HCT116 (cell line): ENCODE results near the gene ACSL6. TPM values are rescaled to one million over a fixed set of nuclear protein-coding genes. Genes with fewer than 3 reads are reported as not detected.

Source experiments
- ATAC-seq: fragments of 200-7000 bp; cut with Tn5 transposase; 2 replicates; pipeline ENCODE4 v1.9.1; 2020; ENCODE audit warnings: mild to moderate bottlenecking, moderate library complexity
- BruUV-seq: library from RNA; stranded (reverse); fragments of 400-500 nt; replicated peaks from 2 replicates; lab custom pipeline; 2021; lab: Mats Ljungman, UMichigan
- CTCF ChIA-PET: fragments of 300-600 bp; sonication (Branson Sonifier 250); formaldehyde crosslinking; loops from one replicate; lab custom pipeline; 2021; ENCODE audit warnings: antibody characterized with exemption; lab: Charles Lee
- POLR2A ChIA-PET: fragments of 300-600, 350-600 bp; sonication (Branson Sonifier 250); formaldehyde crosslinking; loops from one replicate; lab custom pipeline; 2021; ENCODE audit warnings: antibody characterized with exemption; lab: Charles Lee
- RAD21 ChIA-PET, 2 experiments: fragments of 300-600 bp; sonication (Branson Sonifier 250); formaldehyde crosslinking; loops; one replicate each; lab custom pipeline; 2023; ENCODE audit warnings: low total read pairs in 2 of 2; ENCODE audit not compliant: uncharacterized antibody in 2 of 2, unreplicated experiment in 2 of 2, low non-redundant PET in 1 of 2; lab: Charles Lee
- DNase-seq: peaks from one replicate; pipeline ENCODE4 v3.0.0-alpha.2; 2010; ENCODE audit warnings: low read depth, low spot score
- H2AFZ ChIP-seq: fragments of 200-600 bp; shearing (Covaris generic), sonication (generic); 2 replicates; pipeline ENCODE4 v1.6.1; 2017; ENCODE audit warnings: low read depth, mixed run types, mixed read lengths, antibody characterized with exemption, low read length; ENCODE audit not compliant: poor library complexity, severe bottlenecking
- H3K27ac ChIP-seq: 2 replicates; pipeline ENCODE4 v1.5.1; 2012; ENCODE audit warnings: low read depth, low read length
- H3K27me3 ChIP-seq: fragments of 200-600 bp; sonication (generic); 2 replicates; pipeline ENCODE4 v1.6.1; 2016; ENCODE audit warnings: mixed run types, low read length, mixed read lengths; ENCODE audit not compliant: insufficient read depth
- H3K36me3 ChIP-seq, 2 experiments: fragments of 200-500 bp in 1 of 2; fragments of 200-600 bp in 1 of 2; sonication (Bioruptor generic) in 1 of 2; sonication (generic) in 1 of 2; 2 replicates each; pipeline versions ENCODE4 v1.5.1 to v1.6.1; 2014 to 2016; ENCODE audit warnings: low read length in 2 of 2, inconsistent platforms in 1 of 2, mixed read lengths in 1 of 2, mixed run types in 1 of 2; ENCODE audit not compliant: insufficient read depth in 2 of 2, control insufficient read depth in 1 of 2
- H3K4me1 ChIP-seq, 2 experiments: fragments of 200-600 bp in 1 of 2; sonication (generic) in 1 of 2; 2 replicates each; pipeline versions ENCODE4 v1.5.1 to v1.6.1; 2012 to 2017; ENCODE audit warnings: low read length in 2 of 2, inconsistent platforms in 1 of 2, mild to moderate bottlenecking in 1 of 2, mixed read lengths in 1 of 2, mixed run types in 1 of 2, moderate library complexity in 1 of 2; ENCODE audit not compliant: insufficient read depth in 2 of 2, control insufficient read depth in 1 of 2
- H3K4me2 ChIP-seq: fragments of 200-600 bp; sonication (generic); 2 replicates; pipeline ENCODE4 v1.6.1; 2017; ENCODE audit warnings: mixed run types, low read length, mixed read lengths
- H3K4me3 ChIP-seq, 2 experiments: fragments of 200-600 bp in 1 of 2; sonication (generic) in 1 of 2; replicated peaks in 1 of 2; 2 replicates each; pipeline ENCODE4 v1.5.1; 2011 to 2016; ENCODE audit warnings: low read length in 2 of 2, control low read depth in 1 of 2, low read depth in 1 of 2, mild to moderate bottlenecking in 1 of 2, mixed read lengths in 1 of 2, mixed run types in 1 of 2
- H3K79me2 ChIP-seq: fragments of 200-600 bp; sonication (generic); 2 replicates; pipeline ENCODE4 v1.6.1; 2017; ENCODE audit warnings: mild to moderate bottlenecking, mixed run types, low read length, moderate library complexity, mixed read lengths; ENCODE audit not compliant: insufficient read depth
- H3K9ac ChIP-seq: fragments of 200-600 bp; sonication (generic); 2 replicates; pipeline ENCODE4 v1.6.1; 2016; ENCODE audit warnings: low read length, mixed read lengths
- H3K9me2 ChIP-seq: fragments of 200-600 bp; sonication (generic), shearing (Covaris generic); 2 replicates; pipeline ENCODE4 v1.6.1; 2017; ENCODE audit warnings: mixed run types, mild to moderate bottlenecking, moderate library complexity; ENCODE audit not compliant: insufficient read depth
- H3K9me3 ChIP-seq, 2 experiments: fragments of 200-500 bp in 1 of 2; fragments of 200-600 bp in 1 of 2; sonication (Bioruptor generic) in 1 of 2; sonication (generic) in 1 of 2; 2 replicates each; pipeline ENCODE4 v1.6.1; 2014 to 2017; ENCODE audit warnings: low read length in 2 of 2, mixed read lengths in 2 of 2, inconsistent platforms in 1 of 2, low read depth in 1 of 2, mild to moderate bottlenecking in 1 of 2, mixed run types in 1 of 2, moderate library complexity in 1 of 2; ENCODE audit not compliant: control insufficient read depth in 1 of 2, insufficient read depth in 1 of 2
- H4K20me1 ChIP-seq: fragments of 200-600 bp; sonication (generic), shearing (Covaris generic); 2 replicates; pipeline ENCODE4 v1.6.1; 2017; ENCODE audit warnings: mixed run types, mild to moderate bottlenecking, moderate library complexity; ENCODE audit not compliant: insufficient read depth
- ATF3 ChIP-seq: IDR thresholded peaks from 2 replicates; pipeline ENCODE4 v1.6.1; 2012
- CBX3 ChIP-seq: IDR thresholded peaks from 2 replicates; pipeline ENCODE4 v1.6.1; 2012; ENCODE audit warnings: low read depth
- CEBPB ChIP-seq: IDR thresholded peaks from 2 replicates; pipeline ENCODE4 v1.6.1; 2012; ENCODE audit warnings: low read depth
- EZH2 ChIP-seq: fragments of 200-600 bp; sonication (generic); IDR thresholded peaks from 2 replicates; pipeline ENCODE4 v1.6.1; 2017; ENCODE audit warnings: antibody characterized with exemption, mixed run types
- EZH2phosphoT487 ChIP-seq: fragments of 200-600 bp; IDR thresholded peaks from 2 replicates; pipeline ENCODE4 v1.6.1; 2018; ENCODE audit warnings: antibody characterized with exemption, borderline replicate concordance
- FOSL1 ChIP-seq: IDR thresholded peaks from 2 replicates; pipeline ENCODE4 v1.6.1; 2012; ENCODE audit warnings: low read depth
- JUND ChIP-seq: IDR thresholded peaks from 2 replicates; pipeline ENCODE4 v1.6.1; 2012
- POLR2A ChIP-seq: IDR thresholded peaks from 2 replicates; pipeline ENCODE4 v1.7.0; 2011; ENCODE audit warnings: borderline replicate concordance; ENCODE audit not compliant: insufficient read depth, insufficient read length; ENCODE audit errors: extremely low read depth
- POLR2AphosphoS5 ChIP-seq: IDR thresholded peaks from 2 replicates; pipeline ENCODE4 v1.6.1; 2011; ENCODE audit warnings: mild to moderate bottlenecking, low read depth, low read length, moderate library complexity
- RAD21 ChIP-seq: IDR thresholded peaks from 2 replicates; pipeline ENCODE4 v1.6.1; 2012; ENCODE audit warnings: low read depth, mild to moderate bottlenecking
- REST ChIP-seq: IDR thresholded peaks from 2 replicates; pipeline ENCODE4 v1.6.1; 2012; ENCODE audit warnings: low read depth
- SIN3A ChIP-seq: IDR thresholded peaks from 2 replicates; pipeline ENCODE4 v1.6.1; 2012; ENCODE audit warnings: low read depth
- SP1 ChIP-seq: IDR thresholded peaks from 2 replicates; pipeline ENCODE4 v1.6.1; 2012; ENCODE audit warnings: low read depth
- SRF ChIP-seq: IDR thresholded peaks from 2 replicates; pipeline ENCODE4 v1.6.1; 2012; ENCODE audit warnings: low read depth
- YY1 ChIP-seq: IDR thresholded peaks from 2 replicates; pipeline ENCODE4 v1.6.1; 2011; ENCODE audit warnings: low read length, low read depth, moderate library complexity, mild to moderate bottlenecking; ENCODE audit not compliant: insufficient replicate concordance; ENCODE audit errors: extremely low read depth
- ZBTB33 ChIP-seq: IDR thresholded peaks from 2 replicates; pipeline ENCODE4 v1.6.1; 2011; ENCODE audit warnings: mild to moderate bottlenecking, low read length, moderate library complexity; ENCODE audit not compliant: insufficient replicate concordance; ENCODE audit errors: extremely low read depth
- ZFX ChIP-seq: fragments of 450-650 bp; IDR thresholded peaks from 2 replicates; pipeline ENCODE4 v1.6.1; 2017
- ZNF274 ChIP-seq: fragments of 200-500 bp; sonication (Bioruptor generic); IDR thresholded peaks from 2 replicates; pipeline ENCODE4 v1.6.1; 2014; ENCODE audit warnings: mild to moderate bottlenecking, low read depth, low read length, inconsistent platforms
- intact Hi-C: fragments of 100-400 bp; cut with micrococcal nuclease; formaldehyde crosslinking; loops from 2 replicates; pipeline ENCODE4 v1.10.0; 2022
- total RNA-seq: library from RNA; stranded (reverse); gene quantifications from one replicate; pipeline ENCODE4 v1.2.1, GENCODE V29; 2021; ENCODE audit not compliant: unreplicated experiment

ACSL6 gene
- total RNA-seq, 1 experiment from 2014 or later: 2.3 TPM

GRCh38 chr5:132058646-132059042 lies 47.2 kb upstream of the ACSL6 start (continued):
- TF ChIP-seq REST (no peak), POLR2AphosphoS5 (no peak), JUND (no peak), EZH2 (no peak), CEBPB (no peak), FOSL1 (no peak), POLR2A (no peak), EZH2phosphoT487 (no peak), SRF (no peak), SIN3A (no peak), YY1 (no peak), SP1 (no peak), CBX3 (no peak), ZNF274 (no peak)

GRCh38 chr5:132057498-132058255 lies 46.2 kb upstream of the ACSL6 start:
- Histone ChIP-seq H3K79me2 (no peaks in the 10 kb centered on the region), H3K36me3 (no peaks in the 10 kb centered on the region), H3K4me3 (no peak overlapping the region), H3K4me1 (no peaks in the 10 kb centered on the region), H3K9ac (no peak overlapping the region), H3K27me3 (no peaks in the 10 kb centered on the region), H3K4me2 (no peak overlapping the region), H2AFZ (no peak overlapping the region), H3K9me2 (no peaks in the 10 kb centered on the region), H3K9me3 (no peaks in the 10 kb centered on the region), H3K27ac (no peak overlapping the region), H4K20me1 (no peaks in the 10 kb centered on the region)
- DNase-seq (no peak), ATAC-seq (no peak)
- CTCF ChIA-PET: no interaction called here
- BruUV-seq: no TSS peak
- POLR2A ChIA-PET: no interaction called here
- TF ChIP-seq ATF3 (no peak), ZBTB33 (no peak), POLR2AphosphoS5 (no peak), FOSL1 (no peak), POLR2A (no peak), SRF (no peak), ZFX (no peak), JUND (no peak), EZH2phosphoT487 (no peak), RAD21 (no peak), YY1 (no peak), CBX3 (no peak), SIN3A (no peak), CEBPB (no peak)
- intact Hi-C loops: no loop called here
- RAD21 ChIA-PET: no interaction called here
